K562 (cell line): Measurements from ENCODE around the gene SLTM. TPM values are rescaled to one million over a fixed set of nuclear protein-coding genes. Genes with fewer than 3 reads are reported as not detected.

Experiments used
- CEBPB ChIP-seq: fragments of 450-650 bp; IDR thresholded peaks from 2 replicates; pipeline ENCODE4 v1.6.1; 2016; ENCODE audit warnings: missing genetic modification characterization, missing compliant biosample characterization
- ETS2 ChIP-seq: IDR thresholded peaks from 2 replicates; pipeline ENCODE4 v1.6.1; 2016; ENCODE audit warnings: borderline replicate concordance, missing genetic modification characterization, mild to moderate bottlenecking, moderate library complexity, missing compliant biosample characterization; ENCODE audit not compliant: poor library complexity, severe bottlenecking
- NR3C1 ChIP-seq: sonication (generic); formaldehyde crosslinking; IDR thresholded peaks from 2 replicates; pipeline ENCODE4 v1.8.1; 2022; ENCODE audit warnings: missing genetic modification reagents
- PRPF4 ChIP-seq: fragments of 200-400 bp; formaldehyde crosslinking; IDR thresholded peaks from one replicate; pipeline ENCODE4 v1.6.1; 2017; ENCODE audit warnings: low read length, low read depth, mild to moderate bottlenecking; ENCODE audit not compliant: insufficient read depth, poor library complexity, severe bottlenecking
- SP2 ChIP-seq: IDR thresholded peaks from 2 replicates; pipeline ENCODE4 v1.6.1; 2011; ENCODE audit warnings: mild to moderate bottlenecking, low read depth, low read length, moderate library complexity; ENCODE audit not compliant: poor library complexity, severe bottlenecking; ENCODE audit errors: extremely low read depth
- TSC22D4 ChIP-seq: fragments of 450-650 bp; IDR thresholded peaks from 2 replicates; pipeline ENCODE4 v1.6.1; 2016; ENCODE audit warnings: missing genetic modification characterization, missing biosample characterization, control low read depth
- ZNF12 ChIP-seq: sonication (generic); formaldehyde crosslinking; IDR thresholded peaks from 2 replicates; pipeline ENCODE4 v1.4.0; 2020; ENCODE audit warnings: mild to moderate bottlenecking, missing genetic modification reagents
- ZNF436 ChIP-seq: fragments of 250-450, 450-650 bp; sonication (Bioruptor Pico); formaldehyde crosslinking; IDR thresholded peaks from 2 replicates; pipeline ENCODE4 v1.7.0; 2020; ENCODE audit warnings: mild to moderate bottlenecking
- ZNF586 ChIP-seq: fragments of 450-650 bp; formaldehyde crosslinking; conservative IDR thresholded peaks from 2 replicates; pipeline ENCODE4 v1.4.0; 2020; ENCODE audit warnings: mild to moderate bottlenecking, moderate library complexity
- ZNF717 ChIP-seq: fragments of 250-450 bp; sonication (Bioruptor Pico); IDR thresholded peaks from 2 replicates; pipeline ENCODE4 v1.5.0; 2021
- ZNF766 ChIP-seq: fragments of 200-800 bp; sonication (Bioruptor generic); conservative IDR thresholded peaks from 2 replicates; pipeline ENCODE4 v1.6.1; 2016; ENCODE audit warnings: missing genetic modification characterization, missing compliant biosample characterization
- polyA plus RNA-seq, 8 experiments: library from polyadenylated mRNA; depleted of rRNA in 4 of 8; stranded (reverse) in 5 of 8; unstranded in 3 of 8; fragments of >200 nt; fragmentation: Nextera tagmentation in 2 of 8; fragmentation: Illumina TruSeq in 1 of 8; extraction: Ambion mirVana in 2 of 8; extraction: Trizol in 1 of 8; gene quantifications; 2 replicates each; pipeline versions ENCODE4 v1.2.1 to v1.2.3, GENCODE V29; 2011 to 2014; ENCODE audit warnings: inconsistent platforms in 1 of 8, missing spikeins in 1 of 8
- total RNA-seq, 7 experiments: library from RNA; depleted of rRNA in 6 of 7; stranded (reverse); fragments of >200 nt in 6 of 7; fragmentation: Illumina TruSeq in 2 of 7; extraction: Trizol in 2 of 7; gene quantifications; 2 replicates each; pipeline versions ENCODE4 v1.2.1 to v1.2.3, GENCODE V29; 2011 to 2021; ENCODE audit warnings: low replicate concordance in 1 of 7
- TF ChIP-seq, protein P1 (sequence below): fragments of 250-450 bp; sonication (Bioruptor Pico); IDR thresholded peaks from 2 replicates; pipeline ENCODE4 v1.4.0; 2020; ENCODE audit warnings: mild to moderate bottlenecking, moderate library complexity

Gene SLTM
- total and polyA plus RNA-seq, 9 of the 15 experiments (the other 6 are each of a cell fraction or from before 2014, with no cell fraction given): 39.5 to 163 (median 102) TPM

DNA sequence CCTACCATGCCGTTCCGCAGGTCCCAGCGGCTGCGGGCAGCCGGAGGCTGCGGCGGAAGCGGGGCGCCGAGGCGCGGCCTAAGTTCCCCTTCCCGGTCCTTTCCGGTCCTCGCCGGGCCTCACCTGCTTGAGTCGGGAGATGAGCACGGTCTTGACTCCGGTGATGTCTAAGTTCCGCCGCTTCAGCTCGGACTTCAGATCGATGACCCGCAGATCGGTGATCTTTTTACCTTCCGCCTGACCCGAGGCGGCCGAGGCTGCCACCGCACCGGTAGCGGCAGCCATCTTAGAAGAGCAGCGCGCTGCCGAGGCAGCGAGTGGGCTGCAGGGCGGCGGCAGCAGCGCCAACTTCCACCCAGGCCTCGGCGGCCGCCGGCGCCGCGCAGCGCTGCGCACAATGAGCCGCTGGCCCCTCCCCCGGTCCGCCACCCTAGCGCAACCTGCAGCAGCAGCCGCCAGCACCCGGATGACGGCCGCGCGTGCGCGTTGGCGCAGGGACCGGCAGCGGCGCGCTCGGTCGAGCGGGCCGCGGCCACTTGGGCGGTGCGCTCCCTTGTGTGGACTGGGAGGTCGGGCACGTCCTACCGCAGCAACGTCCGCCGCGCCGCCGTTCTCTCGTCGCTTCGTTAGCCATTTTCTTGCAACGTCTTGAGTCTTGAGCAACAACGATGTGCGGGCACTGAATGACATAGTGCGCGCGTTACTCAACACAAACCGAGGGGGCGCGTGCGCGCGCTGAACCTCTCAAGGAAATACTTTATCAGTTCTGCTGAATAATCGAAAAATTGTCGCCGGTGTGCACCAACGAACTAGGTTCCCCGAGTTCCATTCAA lies at the start of gene SLTM (continued):
- TF ChIP-seq NR3C1 (CRISPR knock-in tag) (peak; percentile 88), ZNF717 (CRISPR knock-in tag) (no peak), ETS2 (tag) (no peak), ZNF766 (CRISPR knock-in tag) (no peak; the same call in 1 of the 2 replicates), CEBPB (tag) (peak; percentile 98), ZNF586 (CRISPR knock-in tag) (no peak), PRPF4 (peak; percentile 64), SP2 (no peak), TSC22D4 (no peak), ZNF436 (CRISPR knock-in tag) (0 out of 2 replicates have a peak, but pooled peaks have one; percentile 6), ZNF12 (CRISPR knock-in tag) (0 out of 2 replicates have a peak, but pooled peaks have one; percentile 19)
- TF ChIP-seq, protein P1, sequence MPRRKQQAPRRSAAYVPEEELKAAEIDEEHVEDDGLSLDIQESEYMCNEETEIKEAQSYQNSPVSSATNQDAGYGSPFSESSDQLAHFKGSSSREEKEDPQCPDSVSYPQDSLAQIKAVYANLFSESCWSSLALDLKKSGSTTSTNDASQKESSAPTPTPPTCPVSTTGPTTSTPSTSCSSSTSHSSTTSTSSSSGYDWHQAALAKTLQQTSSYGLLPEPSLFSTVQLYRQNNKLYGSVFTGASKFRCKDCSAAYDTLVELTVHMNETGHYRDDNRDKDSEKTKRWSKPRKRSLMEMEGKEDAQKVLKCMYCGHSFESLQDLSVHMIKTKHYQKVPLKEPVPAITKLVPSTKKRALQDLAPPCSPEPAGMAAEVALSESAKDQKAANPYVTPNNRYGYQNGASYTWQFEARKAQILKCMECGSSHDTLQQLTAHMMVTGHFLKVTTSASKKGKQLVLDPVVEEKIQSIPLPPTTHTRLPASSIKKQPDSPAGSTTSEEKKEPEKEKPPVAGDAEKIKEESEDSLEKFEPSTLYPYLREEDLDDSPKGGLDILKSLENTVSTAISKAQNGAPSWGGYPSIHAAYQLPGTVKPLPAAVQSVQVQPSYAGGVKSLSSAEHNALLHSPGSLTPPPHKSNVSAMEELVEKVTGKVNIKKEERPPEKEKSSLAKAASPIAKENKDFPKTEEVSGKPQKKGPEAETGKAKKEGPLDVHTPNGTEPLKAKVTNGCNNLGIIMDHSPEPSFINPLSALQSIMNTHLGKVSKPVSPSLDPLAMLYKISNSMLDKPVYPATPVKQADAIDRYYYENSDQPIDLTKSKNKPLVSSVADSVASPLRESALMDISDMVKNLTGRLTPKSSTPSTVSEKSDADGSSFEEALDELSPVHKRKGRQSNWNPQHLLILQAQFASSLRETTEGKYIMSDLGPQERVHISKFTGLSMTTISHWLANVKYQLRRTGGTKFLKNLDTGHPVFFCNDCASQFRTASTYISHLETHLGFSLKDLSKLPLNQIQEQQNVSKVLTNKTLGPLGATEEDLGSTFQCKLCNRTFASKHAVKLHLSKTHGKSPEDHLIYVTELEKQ (CRISPR knock-in tag): no peak
